ENCODE results near the gene CECR2.

DNA sequence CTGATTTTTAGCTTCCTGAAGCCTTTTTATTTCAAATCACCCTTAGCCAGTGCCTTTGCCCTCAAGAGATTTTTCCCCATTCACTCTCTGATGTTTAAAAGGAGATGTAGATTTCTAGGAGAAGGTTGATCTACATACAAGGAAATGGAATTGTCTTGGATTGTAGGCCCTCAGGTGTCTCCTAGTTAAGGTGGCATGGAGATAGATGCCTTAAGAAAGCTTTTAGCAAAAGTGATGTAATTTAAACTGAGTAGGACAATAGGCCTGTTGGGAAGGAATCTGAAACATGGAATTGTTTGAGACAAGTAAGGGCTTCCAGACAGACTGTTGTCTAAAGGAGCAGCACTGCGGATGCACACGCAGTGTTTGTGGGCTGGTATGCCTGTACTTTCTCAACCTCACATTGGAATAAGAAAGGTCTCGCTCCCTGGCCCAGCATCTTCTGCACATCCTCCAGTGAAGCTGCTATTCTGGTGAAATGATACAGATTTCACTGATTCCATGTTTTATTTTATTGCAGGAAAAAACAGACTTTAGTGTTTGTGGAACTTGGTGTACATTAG is 124.2 kb downstream of the CECR2 start:
- TF ChIP-seq CTCF (conservative IDR thresholded peaks at IDR 0.05; ENCODE audit: low read depth, low read length) (no peak), EZH2 (IDR thresholded peaks at IDR 0.05; ENCODE audit: borderline replicate concordance, low read depth, low read length, poor library complexity, severe bottlenecking) (no peak)

Measured in A673 (cell line).